ENCODE data around the gene PCDHGA1.

GRCh38 chr5:141383345-141383744 is 53.0 kb downstream of the PCDHGA1 start:
- TF ChIP-seq CTCF (optimal IDR thresholded peaks at IDR 0.05 in 1 of 3, IDR thresholded peaks at IDR 0.05 in 1 of 3, conservative IDR thresholded peaks at IDR 0.05 in 1 of 3; ENCODE audit: extremely low read depth in 1 of 3, insufficient read depth in 2 of 3, low read length in 3 of 3) (no peak), EZH2 (IDR thresholded peaks at IDR 0.05; ENCODE audit: low read length) (no peak)

All from keratinocyte (primary cell).